ENCODE measurements around the gene IDH3A. TPM values are rescaled to one million over a fixed set of nuclear protein-coding genes. Genes with fewer than 3 reads are reported as not detected.

IDH3A gene
- polyA plus RNA-seq, 3 donors: 46.5 to 85.0 (median 74.0) TPM

DNA sequence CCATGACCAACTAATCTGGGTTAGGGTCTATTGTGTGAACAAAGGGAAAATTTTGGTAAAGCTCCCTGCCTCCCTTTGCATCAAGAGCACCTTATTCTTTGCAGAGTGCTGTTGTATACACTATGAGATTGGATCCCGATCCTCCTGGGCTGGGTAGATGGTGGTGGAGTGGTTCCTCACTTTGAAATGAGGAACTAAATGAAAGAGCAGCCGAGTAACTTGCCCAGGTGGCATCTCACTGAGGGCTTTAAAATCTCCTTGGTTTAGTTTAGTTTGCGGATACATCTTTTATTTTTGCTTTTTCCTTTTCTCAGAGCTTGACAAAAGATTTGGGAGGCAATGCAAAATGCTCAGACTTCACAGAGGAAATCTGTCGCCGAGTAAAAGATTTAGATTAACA lies 19.4 kb downstream of the IDH3A start:
- H3K4me3 Mint-ChIP-seq: no peak overlapping the region
- H3K9me3 ChIP-seq (replicated peaks in 1 of 2; ENCODE audit: control insufficient read depth in 1 of 2, insufficient read depth in 1 of 2, low read length in 2 of 2): no peaks in the 10 kb centered on the region
- H3K36me3 ChIP-seq (replicated peaks in 1 of 2; ENCODE audit: control insufficient read depth in 1 of 2, insufficient read depth in 2 of 2, low read length in 2 of 2): peaks cover 49 to 68% of the 10 kb centered on the region in 2 donors
- H3K9me3 Mint-ChIP-seq: peaks cover 0 to 3% (median 0%) of the 10 kb centered on the region in 7 donors
- no peaks in the 10 kb centered on the region for H3K79me2 ChIP-seq (ENCODE audit: insufficient read depth, low read length)
- peaks cover 58 to 68% of the 10 kb centered on the region in 2 donors for H3K36me3 Mint-ChIP-seq
- H3K4me2 ChIP-seq (replicated peaks; ENCODE audit: extremely low read depth, low read length, poor library complexity, severe bottlenecking): no peak overlapping the region
- no peak overlapping the region for H3K4me3 ChIP-seq (replicated peaks in 1 of 3; ENCODE audit: low read depth in 2 of 3, low read length in 3 of 3)
- peaks cover 38 to 40% of the 10 kb centered on the region in 2 donors for H3K4me1 ChIP-seq (ENCODE audit: control insufficient read depth in 1 of 2, insufficient read depth in 2 of 2, low read length in 2 of 2)
- peaks cover 0 to 4% (median 0%) of the 10 kb centered on the region in 3 donors for H3K27me3 Mint-ChIP-seq (ENCODE audit: low read depth in 3 of 3)
- H3K27ac ChIP-seq (ENCODE audit: low read depth in 1 of 2, low read length in 2 of 2): no peak overlapping the region
- intact Hi-C loops (cut with micrococcal nuclease): no loop called here
- TF ChIP-seq, protein P1, sequence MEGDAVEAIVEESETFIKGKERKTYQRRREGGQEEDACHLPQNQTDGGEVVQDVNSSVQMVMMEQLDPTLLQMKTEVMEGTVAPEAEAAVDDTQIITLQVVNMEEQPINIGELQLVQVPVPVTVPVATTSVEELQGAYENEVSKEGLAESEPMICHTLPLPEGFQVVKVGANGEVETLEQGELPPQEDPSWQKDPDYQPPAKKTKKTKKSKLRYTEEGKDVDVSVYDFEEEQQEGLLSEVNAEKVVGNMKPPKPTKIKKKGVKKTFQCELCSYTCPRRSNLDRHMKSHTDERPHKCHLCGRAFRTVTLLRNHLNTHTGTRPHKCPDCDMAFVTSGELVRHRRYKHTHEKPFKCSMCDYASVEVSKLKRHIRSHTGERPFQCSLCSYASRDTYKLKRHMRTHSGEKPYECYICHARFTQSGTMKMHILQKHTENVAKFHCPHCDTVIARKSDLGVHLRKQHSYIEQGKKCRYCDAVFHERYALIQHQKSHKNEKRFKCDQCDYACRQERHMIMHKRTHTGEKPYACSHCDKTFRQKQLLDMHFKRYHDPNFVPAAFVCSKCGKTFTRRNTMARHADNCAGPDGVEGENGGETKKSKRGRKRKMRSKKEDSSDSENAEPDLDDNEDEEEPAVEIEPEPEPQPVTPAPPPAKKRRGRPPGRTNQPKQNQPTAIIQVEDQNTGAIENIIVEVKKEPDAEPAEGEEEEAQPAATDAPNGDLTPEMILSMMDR (IDR thresholded peaks at IDR 0.05): no peak
- no peaks in the 10 kb centered on the region for H3K27me3 ChIP-seq (ENCODE audit: control insufficient read depth in 2 of 2, insufficient read depth in 2 of 2, low read length in 2 of 2)
- no peak overlapping the region for H3K9ac ChIP-seq (ENCODE audit: insufficient read depth, low read length, poor library complexity, severe bottlenecking)
- H4K20me1 ChIP-seq (ENCODE audit: insufficient read depth, low read length): no peaks in the 10 kb centered on the region
- H2AFZ ChIP-seq (ENCODE audit: insufficient read depth, low read depth, low read length, poor library complexity, severe bottlenecking): no peak overlapping the region
- peaks cover 39% of the 10 kb centered on the region for H3K4me1 Mint-ChIP-seq
- DNase-seq: no peak
- H3K27ac Mint-ChIP-seq: peak overlapping the region in 4 of 7 donors; percentile 8 to 46 (median 24)
- 40% methylated on average over 3 of the region's 5 CpGs for WGBS (ENCODE audit: insufficient coverage)

DNA sequence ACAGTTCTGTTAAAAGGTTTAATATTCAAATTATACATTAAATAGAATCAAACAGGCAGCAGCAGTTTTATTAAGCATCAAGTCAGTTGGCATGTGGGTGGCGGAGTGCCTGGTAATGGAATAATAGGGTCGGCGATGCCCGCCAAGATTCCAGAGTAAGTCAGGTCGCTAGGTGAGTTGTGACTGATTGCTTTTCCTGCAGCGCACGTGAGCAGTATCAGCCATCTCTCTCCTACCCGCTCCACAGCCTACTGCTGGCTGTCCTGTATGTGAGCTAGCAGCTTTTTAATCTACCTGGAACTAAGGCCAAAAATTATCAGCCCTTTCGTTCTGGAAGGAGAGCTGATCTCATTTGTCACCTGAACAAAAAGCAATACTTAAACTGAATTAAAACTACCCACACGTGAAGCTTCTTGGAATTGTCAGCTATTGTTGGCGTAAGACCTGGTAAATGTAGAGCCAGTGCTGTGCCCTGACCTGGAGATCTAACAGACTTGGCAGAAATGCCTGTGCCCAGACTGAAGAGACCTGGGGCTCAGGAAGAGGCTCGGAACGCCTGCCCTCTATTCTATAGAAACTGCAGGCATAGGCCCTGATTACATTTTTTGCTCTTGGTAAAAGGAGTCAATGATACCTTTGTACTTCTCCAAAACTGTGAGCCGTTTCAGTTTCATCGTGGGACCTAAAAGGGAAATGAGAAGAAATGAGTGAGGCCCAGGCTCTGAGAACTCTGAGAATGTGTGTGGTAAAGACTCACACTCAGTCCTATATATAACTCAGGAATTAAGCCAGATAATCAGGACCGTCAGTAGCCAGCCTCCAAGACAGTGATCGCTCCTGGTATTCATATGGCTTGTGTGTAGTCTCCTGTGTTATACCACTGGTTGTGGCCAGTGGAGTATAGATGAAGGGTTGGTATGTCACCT lies 21.9 kb downstream of the IDH3A start:
- H3K36me3 ChIP-seq (replicated peaks in 1 of 2; ENCODE audit: control insufficient read depth in 1 of 2, insufficient read depth in 2 of 2, low read length in 2 of 2): peaks cover 24 to 43% of the 10 kb centered on the region in 2 donors
- 80% methylated on average over 4 of the region's 17 CpGs for WGBS (ENCODE audit: insufficient coverage)
- H3K27me3 ChIP-seq (ENCODE audit: control insufficient read depth in 2 of 2, insufficient read depth in 2 of 2, low read length in 2 of 2): no peaks in the 10 kb centered on the region
- no peaks in the 10 kb centered on the region for H4K20me1 ChIP-seq (ENCODE audit: insufficient read depth, low read length)
- no peaks in the 10 kb centered on the region for H3K9me3 ChIP-seq (replicated peaks in 1 of 2; ENCODE audit: control insufficient read depth in 1 of 2, insufficient read depth in 1 of 2, low read length in 2 of 2)
- peak overlapping the region in 1 of 3 experiments; percentile 33 for H3K4me3 ChIP-seq (replicated peaks in 1 of 3; ENCODE audit: low read depth in 2 of 3, low read length in 3 of 3)
- H3K4me1 ChIP-seq (ENCODE audit: control insufficient read depth in 1 of 2, insufficient read depth in 2 of 2, low read length in 2 of 2): peaks cover 52 to 53% of the 10 kb centered on the region in 2 donors
- Mint-ChIP-seq H3K4me1 (peaks cover 50% of the 10 kb centered on the region), H3K36me3 (peaks cover 49% of the 10 kb centered on the region in 2 donors), H3K27ac (peak overlapping the region; percentile 77 to 93 (median 87)), H3K9me3 (peaks cover 0 to 4% (median 0%) of the 10 kb centered on the region in 7 donors), H3K4me3 (peak overlapping the region in 1 of 2 donors; percentile 46), H3K27me3 (ENCODE audit: low read depth in 3 of 3) (peaks cover 0 to 3% (median 2%) of the 10 kb centered on the region in 3 donors)
- intact Hi-C loops (cut with micrococcal nuclease): no loop called here
- peak overlapping the region; percentile 48 for H3K4me2 ChIP-seq (replicated peaks; ENCODE audit: extremely low read depth, low read length, poor library complexity, severe bottlenecking)
- no peaks in the 10 kb centered on the region for H3K79me2 ChIP-seq (ENCODE audit: insufficient read depth, low read length)
- peak overlapping the region; percentile 32 for H2AFZ ChIP-seq (ENCODE audit: insufficient read depth, low read depth, low read length, poor library complexity, severe bottlenecking)
- H3K9ac ChIP-seq (ENCODE audit: insufficient read depth, low read length, poor library complexity, severe bottlenecking): no peak overlapping the region
- TF ChIP-seq, protein P1 (IDR thresholded peaks at IDR 0.05): no peak
- peak; percentile 60 to 76 (median 66) for DNase-seq
- H3K27ac ChIP-seq (ENCODE audit: low read depth in 1 of 2, low read length in 2 of 2): peak overlapping the region; percentile 72 to 85

Data from CD14-positive monocyte (primary cell).